ENCODE results near the gene CSPG4. TPM values are rescaled to one million over a fixed set of nuclear protein-coding genes. Genes with fewer than 3 reads are reported as not detected.

CSPG4 gene
- total and polyA plus RNA-seq, 9 of the 15 experiments (the other 6 are each of a cell fraction or from before 2014, with no cell fraction given) = under 0.01 to 0.07 (median 0.04) TPM; not detected in 5

DNA sequence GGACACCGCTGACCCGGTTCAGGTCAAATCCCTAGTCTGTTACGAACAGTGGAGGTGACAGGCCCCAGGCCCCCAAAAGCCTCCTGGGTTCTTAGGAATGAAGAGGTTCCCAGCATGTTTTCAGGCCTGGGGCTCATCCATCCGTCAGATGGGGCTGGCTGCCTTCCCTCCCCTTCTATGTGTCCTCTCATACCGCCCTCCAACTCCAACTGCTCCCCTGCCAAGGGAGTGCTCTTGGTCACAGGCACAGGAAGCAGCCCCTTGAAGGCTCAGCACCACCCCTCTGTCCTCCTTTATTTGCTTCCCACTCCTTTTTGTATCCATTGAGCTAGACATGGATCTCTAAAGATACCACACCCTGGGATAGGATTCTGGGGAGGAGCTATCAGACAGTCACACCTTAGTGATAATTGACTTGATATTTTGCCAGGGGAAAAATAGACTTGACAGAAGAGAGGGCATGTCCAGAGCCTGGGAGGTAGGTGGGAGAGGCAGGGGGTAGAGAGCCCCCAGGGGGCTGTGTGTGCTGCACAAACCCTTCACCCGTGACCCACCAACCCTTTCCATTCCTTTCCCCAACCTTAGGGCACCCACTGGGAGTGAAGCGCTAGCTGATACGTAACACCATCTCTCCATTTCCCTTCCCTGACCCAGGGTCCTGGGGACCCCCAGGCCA is 10.7 kb upstream of the CSPG4 start:
- DNase-seq (ENCODE audit: extremely low read depth in 1 of 4, low spot score in 3 of 4) (peak in 2 of 4 experiments; percentile 61 to 63), FAIRE-seq (peak; percentile 29), ATAC-seq (peak; percentile 9; the same call in 1 of the 3 replicates)
- no peak overlapping the region; the same call in 1 of the 2 replicates for H3K4me2 ChIP-seq (ENCODE audit: insufficient read depth, low read length)
- H3K27ac ChIP-seq (ENCODE audit: extremely low read depth, low read depth, low read length) = no peak overlapping the region
- CTCF ChIA-PET (ENCODE audit: low intra/inter-chr PET ratio) = no interaction called here
- TF ChIP-seq, protein P1, sequence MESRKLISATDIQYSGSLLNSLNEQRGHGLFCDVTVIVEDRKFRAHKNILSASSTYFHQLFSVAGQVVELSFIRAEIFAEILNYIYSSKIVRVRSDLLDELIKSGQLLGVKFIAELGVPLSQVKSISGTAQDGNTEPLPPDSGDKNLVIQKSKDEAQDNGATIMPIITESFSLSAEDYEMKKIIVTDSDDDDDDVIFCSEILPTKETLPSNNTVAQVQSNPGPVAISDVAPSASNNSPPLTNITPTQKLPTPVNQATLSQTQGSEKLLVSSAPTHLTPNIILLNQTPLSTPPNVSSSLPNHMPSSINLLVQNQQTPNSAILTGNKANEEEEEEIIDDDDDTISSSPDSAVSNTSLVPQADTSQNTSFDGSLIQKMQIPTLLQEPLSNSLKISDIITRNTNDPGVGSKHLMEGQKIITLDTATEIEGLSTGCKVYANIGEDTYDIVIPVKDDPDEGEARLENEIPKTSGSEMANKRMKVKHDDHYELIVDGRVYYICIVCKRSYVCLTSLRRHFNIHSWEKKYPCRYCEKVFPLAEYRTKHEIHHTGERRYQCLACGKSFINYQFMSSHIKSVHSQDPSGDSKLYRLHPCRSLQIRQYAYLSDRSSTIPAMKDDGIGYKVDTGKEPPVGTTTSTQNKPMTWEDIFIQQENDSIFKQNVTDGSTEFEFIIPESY (CRISPR knock-in tag; IDR thresholded peaks at IDR 0.05) = peak; percentile 33; the same call in 1 of the 2 replicates
- TF ChIP-seq RBBP5 (IDR thresholded peaks at IDR 0.05; ENCODE audit: borderline replicate concordance, insufficient read depth, low read length, poor library complexity, severe bottlenecking) = peak; percentile 6
- no peak for TF ChIP-seq ATF3 (IDR thresholded peaks at IDR 0.05)
- peak; percentile 61; the same call in 1 of the 2 replicates for TF ChIP-seq ATF3 (CRISPR knock-in tag; conservative IDR thresholded peaks at IDR 0.05)
- no peak for TF ChIP-seq TEAD4 (IDR thresholded peaks at IDR 0.05; ENCODE audit: low read length)
- TF ChIP-seq TEAD4 (CRISPR knock-in tag; IDR thresholded peaks at IDR 0.05; ENCODE audit: borderline replicate concordance) = no peak
- no peaks in the 10 kb centered on the region for H3K36me3 ChIP-seq (ENCODE audit: control insufficient read depth, insufficient read depth, low read length)
- no peaks in the 10 kb centered on the region for H3K9me1 ChIP-seq (ENCODE audit: control insufficient read depth, insufficient read depth, low read length)
- peaks cover 17 to 42% of the 10 kb centered on the region in 2 experiments; a peak in 4 of 5 replicates for H3K4me1 ChIP-seq (replicated peaks in 1 of 2; ENCODE audit: control insufficient read depth in 2 of 2, insufficient read depth in 2 of 2, low read length in 2 of 2)
- no peaks in the 10 kb centered on the region for H3K79me2 ChIP-seq (ENCODE audit: control insufficient read depth, insufficient read depth, low read length)
- no peak overlapping the region for H2AFZ ChIP-seq (ENCODE audit: low read depth, low read length)
- WGBS (ENCODE audit: insufficient coverage, low coverage, missing lambda C conversion rate) = 50% methylated on average over 8 of the region's 8 CpGs
- in situ Hi-C loops (cut with MboI) = no loop called here
- no peaks in the 10 kb centered on the region for H3K9me3 ChIP-seq (replicated peaks; ENCODE audit: control insufficient read depth, insufficient read depth, low read depth, low read length)
- no TSS peak for BruUV-seq (replicated peaks)
- peak overlapping the region in 1 of 2 experiments; percentile 76; a peak in 1 of 4 replicates for H3K9ac ChIP-seq (ENCODE audit: insufficient read depth in 1 of 2, low read depth in 2 of 2, low read length in 2 of 2)
- H3K4me3 ChIP-seq = no peak overlapping the region
- H4K20me1 ChIP-seq (replicated peaks; ENCODE audit: control insufficient read depth, insufficient read depth, low read length) = no peaks in the 10 kb centered on the region
- intact Hi-C loops (cut with micrococcal nuclease) = no loop called here
- POLR2A ChIA-PET = interaction anchor here (0.6 to 1.8 kb wide), 4 partner anchors 9 to 183 kb away, joined by 3 to 9 read pairs (median 4); no protein-coding TSS in a partner anchor
- peaks cover 0 to 32% of the 10 kb centered on the region in 2 experiments; a peak in 2 of 5 replicates for H3K27me3 ChIP-seq (ENCODE audit: control insufficient read depth in 2 of 2, insufficient read depth in 2 of 2, low read length in 2 of 2)
